Prostate gland (tissue), 2 donors: Measurements from ENCODE around the gene EIF3K. TPM values are rescaled to one million over a fixed set of nuclear protein-coding genes. Genes with fewer than 3 reads are reported as not detected.
A peak's percentile ranks its signal among the peaks of the same experiment; 100 is the strongest.

Source experiments
- DNase-seq: peaks from one replicate; pipeline ENCODE4 v3.0.0-alpha.2; 2019; ENCODE audit warnings: low spot score
- H3K27ac ChIP-seq, 2 donors: fragments of 200-600 bp; sonication (generic); 2 replicates each; pipeline ENCODE4 v1.5.1; 2017 to 2019
- H3K27me3 ChIP-seq: fragments of 200-600 bp; sonication (generic); replicated peaks from 2 replicates; pipeline ENCODE4 v1.5.1; 2019; ENCODE audit not compliant: insufficient read depth
- H3K36me3 ChIP-seq, 2 donors: fragments of 200-600 bp; sonication (generic); 1 replicate in 1 of 2; 2 replicates in 1 of 2; pipeline versions ENCODE4 v1.5.1 to v1.8.1; 2017 to 2019
- H3K4me1 ChIP-seq: fragments of 200-600 bp; sonication (generic); replicated peaks from 2 replicates; pipeline ENCODE4 v1.5.1; 2019
- H3K4me3 ChIP-seq, 2 donors: fragments of 200-600 bp; sonication (generic); 2 replicates each; pipeline ENCODE4 v1.5.1; 2017 to 2019
- H3K9me3 ChIP-seq: fragments of 200-600 bp; sonication (generic); 2 replicates; pipeline ENCODE4 v1.5.1; 2017
- POLR2A ChIP-seq: fragments of 450-650 bp; IDR thresholded peaks from one replicate; pipeline ENCODE4 v1.6.1; 2016; ENCODE audit warnings: antibody characterized with exemption, mild to moderate bottlenecking
- POLR2AphosphoS5 ChIP-seq: sonication (generic); formaldehyde crosslinking; IDR thresholded peaks from one replicate; pipeline ENCODE4 v1.6.1; 2017; ENCODE audit warnings: antibody characterized with exemption
- WGBS: methylation state at CpG from one replicate; pipeline ENCODE4 v1.1.5; 2018; 5-methylcytosine and 5-hydroxymethylcytosine counted together
- intact Hi-C: fragments of 100-400 bp; cut with DNase I; formaldehyde crosslinking; loops from one replicate; pipeline ENCODE4 v1.14.2; 2022
- total RNA-seq, 2 donors: library from RNA; depleted of rRNA; stranded (reverse); fragments of >200 nt; gene quantifications; one replicate each; pipeline ENCODE4 v1.1.0, GENCODE V29; 2016
- TF ChIP-seq, protein P1 (sequence below), 4 experiments: fragments of 200-600 bp in 2 of 4; fragments of 450-650 bp in 2 of 4; sonication (generic) in 2 of 4; IDR thresholded peaks; 1 replicate in 3 of 4; 2 replicates in 1 of 4; pipeline ENCODE4 v1.5.1; 2016 to 2019; ENCODE audit warnings: antibody characterized with exemption in 4 of 4, mild to moderate bottlenecking in 2 of 4, moderate library complexity in 2 of 4

EIF3K gene
- total RNA-seq, 2 donors from 2014 or later, result 368 to 618 TPM

DNA sequence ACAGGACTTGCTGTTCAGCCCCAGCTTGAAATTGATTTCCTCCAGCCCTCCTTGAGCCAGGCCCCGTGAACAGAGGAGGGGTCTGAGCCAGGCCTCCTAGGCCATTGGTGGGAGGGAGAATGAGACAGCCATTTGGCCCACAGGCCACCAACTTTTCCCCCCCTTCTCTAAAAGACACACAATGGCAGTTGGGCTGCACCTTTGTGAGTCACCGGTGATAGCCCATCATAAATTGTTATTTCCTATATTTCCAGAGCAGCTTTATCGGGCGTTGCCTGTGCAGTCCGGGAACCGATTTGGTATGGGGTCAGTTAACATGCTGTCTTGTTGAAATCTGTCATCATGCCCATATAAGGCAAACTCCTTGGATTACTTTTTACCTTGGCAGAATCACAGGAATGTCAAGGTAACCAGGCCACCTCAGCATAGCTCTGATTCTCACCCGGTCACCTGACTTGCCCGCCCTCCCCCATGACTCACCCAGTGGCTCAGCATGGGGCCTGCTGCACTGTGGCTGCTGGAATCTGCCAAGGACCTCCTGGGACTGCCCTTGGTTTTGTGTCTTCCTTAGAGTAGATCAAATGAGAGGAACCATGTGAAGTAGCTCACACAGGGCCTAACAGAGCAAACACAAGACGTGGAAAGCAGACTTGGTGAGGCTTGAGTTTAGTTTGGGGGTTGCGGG lies 64.5 kb downstream of the EIF3K start:
- intact Hi-C loops, result no loop called here
- Histone ChIP-seq H3K36me3 (no peaks in the 10 kb centered on the region), H3K27me3 (no peaks in the 10 kb centered on the region), H3K4me3 (no peak overlapping the region), H3K4me1 (peaks cover 34% of the 10 kb centered on the region), H3K27ac (peak overlapping the region; percentile 94 to 96), H3K9me3 (no peaks in the 10 kb centered on the region)
- DNase-seq, result peak; percentile 92
- WGBS, result 27% methylated on average over 10 of the region's 10 CpGs
- TF ChIP-seq POLR2AphosphoS5 (peak; percentile 93), POLR2A (peak; percentile 32)
- TF ChIP-seq, protein P1, sequence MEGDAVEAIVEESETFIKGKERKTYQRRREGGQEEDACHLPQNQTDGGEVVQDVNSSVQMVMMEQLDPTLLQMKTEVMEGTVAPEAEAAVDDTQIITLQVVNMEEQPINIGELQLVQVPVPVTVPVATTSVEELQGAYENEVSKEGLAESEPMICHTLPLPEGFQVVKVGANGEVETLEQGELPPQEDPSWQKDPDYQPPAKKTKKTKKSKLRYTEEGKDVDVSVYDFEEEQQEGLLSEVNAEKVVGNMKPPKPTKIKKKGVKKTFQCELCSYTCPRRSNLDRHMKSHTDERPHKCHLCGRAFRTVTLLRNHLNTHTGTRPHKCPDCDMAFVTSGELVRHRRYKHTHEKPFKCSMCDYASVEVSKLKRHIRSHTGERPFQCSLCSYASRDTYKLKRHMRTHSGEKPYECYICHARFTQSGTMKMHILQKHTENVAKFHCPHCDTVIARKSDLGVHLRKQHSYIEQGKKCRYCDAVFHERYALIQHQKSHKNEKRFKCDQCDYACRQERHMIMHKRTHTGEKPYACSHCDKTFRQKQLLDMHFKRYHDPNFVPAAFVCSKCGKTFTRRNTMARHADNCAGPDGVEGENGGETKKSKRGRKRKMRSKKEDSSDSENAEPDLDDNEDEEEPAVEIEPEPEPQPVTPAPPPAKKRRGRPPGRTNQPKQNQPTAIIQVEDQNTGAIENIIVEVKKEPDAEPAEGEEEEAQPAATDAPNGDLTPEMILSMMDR (IDR thresholded peaks at IDR 0.05), result no peak

DNA sequence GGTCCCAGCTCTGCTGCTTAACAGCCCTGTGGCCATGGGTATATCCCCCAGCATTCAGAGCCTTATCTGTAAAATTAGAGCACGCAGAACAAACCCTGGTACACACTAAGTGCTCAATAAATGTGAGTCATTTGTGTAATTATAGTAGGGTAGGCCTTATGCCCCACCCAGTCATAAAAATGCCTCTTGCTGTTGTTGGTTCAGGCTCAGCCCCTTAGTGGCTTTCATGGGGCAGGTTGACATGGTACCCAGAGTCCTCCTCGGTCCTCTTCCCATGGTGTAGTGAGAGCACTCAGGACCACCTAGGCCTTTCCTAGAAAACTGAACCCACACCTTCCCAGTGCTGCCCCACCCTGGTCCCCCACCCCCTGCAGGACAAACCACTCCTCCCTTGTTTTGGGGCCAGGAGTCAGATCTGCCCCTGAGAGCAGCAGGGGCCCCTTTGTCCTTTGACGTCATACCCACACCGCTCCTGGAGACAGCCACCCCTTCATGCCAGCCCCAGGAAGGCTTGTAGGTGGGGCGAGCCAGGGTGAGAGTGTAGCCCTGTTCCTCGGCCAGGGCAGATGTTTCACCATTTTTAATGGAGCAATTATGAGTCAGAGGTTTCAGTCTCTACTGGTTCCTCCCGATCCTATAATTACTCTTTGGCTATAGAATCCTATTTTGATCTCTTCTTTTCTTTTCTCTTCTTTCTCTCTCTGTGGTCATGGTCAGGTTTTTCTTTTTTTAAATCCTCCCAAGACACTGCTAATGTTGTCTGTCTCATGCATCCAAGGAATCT lies 65.3 kb downstream of the EIF3K start:
- peak overlapping the region; percentile 94 to 96 for H3K27ac ChIP-seq
- intact Hi-C loops, result no loop called here
- no peaks in the 10 kb centered on the region for H3K36me3 ChIP-seq
- 13% methylated on average over 7 of the region's 7 CpGs for WGBS
- TF ChIP-seq POLR2A, result no peak
- TF ChIP-seq, protein P1 (IDR thresholded peaks at IDR 0.05), result no peak
- TF ChIP-seq POLR2AphosphoS5, result no peak
- H3K9me3 ChIP-seq, result no peaks in the 10 kb centered on the region
- H3K27me3 ChIP-seq, result no peaks in the 10 kb centered on the region
- peak; percentile 65 for DNase-seq
- H3K4me3 ChIP-seq, result no peak overlapping the region
- peaks cover 34% of the 10 kb centered on the region for H3K4me1 ChIP-seq

DNA sequence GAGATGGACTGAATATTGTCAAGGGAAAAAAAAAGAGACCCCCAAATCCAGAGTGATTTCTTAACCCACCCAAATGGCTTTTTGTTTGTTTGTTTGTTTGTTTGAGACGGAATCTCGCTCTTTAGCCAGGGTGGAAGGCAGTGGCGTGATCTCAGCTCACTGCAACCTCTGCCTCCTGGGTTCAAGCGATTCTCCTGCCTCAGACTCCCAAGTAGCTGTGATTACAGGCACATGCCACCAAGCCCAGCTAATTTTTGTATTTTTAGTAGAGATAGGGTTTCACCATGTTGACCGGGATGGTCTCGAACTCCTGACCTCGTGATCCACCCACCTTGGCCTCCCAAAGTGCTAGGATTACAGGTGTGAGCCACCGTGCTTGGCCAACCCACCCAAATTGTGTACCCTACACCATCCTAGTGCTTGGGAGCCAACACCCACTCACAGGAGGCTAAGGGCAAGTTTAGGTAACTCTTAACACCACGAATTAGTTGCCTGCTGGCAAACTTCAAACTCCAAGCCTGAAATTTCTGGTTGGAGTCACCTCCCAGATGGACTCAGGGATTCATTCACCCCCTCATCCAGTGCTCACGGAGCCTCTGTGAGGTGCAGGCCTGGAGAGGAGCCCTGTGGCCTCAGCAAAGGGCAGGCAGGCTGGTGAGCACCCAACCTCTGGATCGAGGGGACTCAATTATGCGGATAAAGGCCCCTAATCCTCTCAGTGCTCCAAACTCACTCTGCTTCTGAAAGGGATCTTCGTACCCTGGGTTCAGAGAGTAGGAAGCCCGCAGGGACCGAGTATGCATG lies 66.1 kb downstream of the EIF3K start:
- 81% methylated on average over 15 of the region's 15 CpGs for WGBS
- H3K4me3 ChIP-seq, result no peak overlapping the region
- TF ChIP-seq, protein P1 (IDR thresholded peaks at IDR 0.05), result no peak
- TF ChIP-seq POLR2A (no peak), POLR2AphosphoS5 (no peak)
- peak overlapping the region; percentile 94 to 96 for H3K27ac ChIP-seq
- H3K36me3 ChIP-seq, result no peaks in the 10 kb centered on the region
- DNase-seq, result no peak
- intact Hi-C loops, result no loop called here
- H3K9me3 ChIP-seq, result no peaks in the 10 kb centered on the region
- peaks cover 34% of the 10 kb centered on the region for H3K4me1 ChIP-seq
- H3K27me3 ChIP-seq, result no peaks in the 10 kb centered on the region

DNA sequence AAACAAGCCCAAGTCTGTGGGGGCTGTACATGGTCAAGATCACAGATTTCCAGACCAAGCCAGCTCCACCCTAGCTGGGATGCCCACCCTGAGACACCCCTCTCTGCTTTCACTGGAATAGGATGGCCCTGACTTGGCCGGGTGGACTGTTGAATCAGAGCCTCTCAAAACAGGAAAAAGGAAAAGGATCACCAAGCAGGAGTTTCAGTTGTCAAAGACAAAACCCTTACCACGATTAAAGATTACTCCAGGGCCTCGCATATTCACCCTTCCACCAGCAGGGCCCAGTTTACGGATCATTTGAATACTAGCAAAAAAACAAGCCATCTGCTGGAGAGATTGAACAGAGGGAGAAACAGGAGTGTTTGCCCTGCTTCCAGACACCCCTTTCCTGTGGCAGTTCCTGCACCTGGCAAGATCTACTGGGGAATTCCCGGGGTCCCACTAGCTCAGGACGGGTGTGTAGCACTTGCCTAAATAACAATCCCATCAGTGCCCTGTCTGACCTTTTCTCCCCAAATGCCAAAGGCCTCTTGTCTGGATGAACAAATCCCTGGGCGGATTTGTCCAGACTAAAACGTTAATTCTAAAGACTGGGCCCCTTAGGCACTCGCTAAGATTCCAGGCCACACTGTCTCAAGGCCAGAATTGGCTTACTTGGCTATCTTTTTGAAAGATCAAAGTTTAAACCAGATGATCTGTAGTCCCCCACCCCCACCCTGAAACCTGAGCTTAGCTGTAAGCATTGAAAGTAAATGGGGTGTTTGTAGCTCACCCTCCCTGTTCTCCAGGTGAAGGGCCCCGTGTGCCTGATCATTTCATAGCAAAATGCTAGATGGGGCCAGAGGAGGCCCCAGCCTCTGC lies 66.9 kb downstream of the EIF3K start:
- DNase-seq, result no peak
- no peak overlapping the region for H3K4me3 ChIP-seq
- H3K27ac ChIP-seq, result peak overlapping the region; percentile 94 to 96
- H3K4me1 ChIP-seq, result peaks cover 34% of the 10 kb centered on the region
- H3K9me3 ChIP-seq, result no peaks in the 10 kb centered on the region
- no peaks in the 10 kb centered on the region for H3K27me3 ChIP-seq
- intact Hi-C loops, result no loop called here
- 9% methylated on average over 10 of the region's 10 CpGs for WGBS
- TF ChIP-seq POLR2AphosphoS5 (no peak), POLR2A (no peak)
- TF ChIP-seq, protein P1 (IDR thresholded peaks at IDR 0.05), result peak in 3 of 4 experiments; percentile 8 to 52 (median 45)
- H3K36me3 ChIP-seq, result no peaks in the 10 kb centered on the region
